ENCODE data around the gene COPS9.

Gene COPS9

GRCh38 chr2:240109386-240109785, 26.7 kb downstream of the COPS9 start:
- no peak for DNase-seq (ENCODE audit: low spot score)

GRCh38 chr2:240107477-240107796, 28.7 kb downstream of the COPS9 start:
- DNase-seq (ENCODE audit: low spot score): no peak

GRCh38 chr2:240106765-240107476, 29.2 kb downstream of the COPS9 start:
- DNase-seq (ENCODE audit: low spot score): no peak

GRCh38 chr2:240105982-240106381, 30.1 kb downstream of the COPS9 start:
- no peak for DNase-seq (ENCODE audit: low spot score)

- no peak for DNase-seq (ENCODE audit: low spot score)
Measured at GRCh38 chr2:240103136-240103535, 33.0 kb downstream of the COPS9 start.

- DNase-seq (ENCODE audit: low spot score): no peak
Measured at GRCh38 chr2:240098349-240098748, 37.8 kb downstream of the COPS9 start.

- DNase-seq (ENCODE audit: low spot score): no peak
Measured at GRCh38 chr2:240095556-240096523, 40.3 kb downstream of the COPS9 start.

GRCh38 chr2:240089306-240089705, 46.8 kb downstream of the COPS9 start:
- DNase-seq (ENCODE audit: low spot score): no peak

- no peak for DNase-seq (ENCODE audit: low spot score)
Measured at GRCh38 chr2:240086563-240086962, 49.5 kb downstream of the COPS9 start.

Data from hepatic stellate cell (primary cell).